NCI-H510A (cell line): ENCODE measurements around the gene ILDR2.

Experiments used
- DNase-seq: peaks from one replicate; lab custom pipeline; 2025; lab: John Stamatoyannopoulos, UW

The ILDR2 gene, protein sequence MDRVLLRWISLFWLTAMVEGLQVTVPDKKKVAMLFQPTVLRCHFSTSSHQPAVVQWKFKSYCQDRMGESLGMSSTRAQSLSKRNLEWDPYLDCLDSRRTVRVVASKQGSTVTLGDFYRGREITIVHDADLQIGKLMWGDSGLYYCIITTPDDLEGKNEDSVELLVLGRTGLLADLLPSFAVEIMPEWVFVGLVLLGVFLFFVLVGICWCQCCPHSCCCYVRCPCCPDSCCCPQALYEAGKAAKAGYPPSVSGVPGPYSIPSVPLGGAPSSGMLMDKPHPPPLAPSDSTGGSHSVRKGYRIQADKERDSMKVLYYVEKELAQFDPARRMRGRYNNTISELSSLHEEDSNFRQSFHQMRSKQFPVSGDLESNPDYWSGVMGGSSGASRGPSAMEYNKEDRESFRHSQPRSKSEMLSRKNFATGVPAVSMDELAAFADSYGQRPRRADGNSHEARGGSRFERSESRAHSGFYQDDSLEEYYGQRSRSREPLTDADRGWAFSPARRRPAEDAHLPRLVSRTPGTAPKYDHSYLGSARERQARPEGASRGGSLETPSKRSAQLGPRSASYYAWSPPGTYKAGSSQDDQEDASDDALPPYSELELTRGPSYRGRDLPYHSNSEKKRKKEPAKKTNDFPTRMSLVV

GRCh38 chr1:166975361-166976129 is at the start of gene ILDR2:
ILDR2 (minus strand) TSS chr1:166975540; CDS start chr1:166975268, 272 bp downstream.
- DNase-seq = no peak

- DNase-seq = no peak
These were observed 47.0 kb upstream of the ILDR2 start for GRCh38 chr1:167022384-167022783.

GRCh38 chr1:167016100-167016750 is 40.9 kb upstream of the ILDR2 start:
- DNase-seq = no peak

DNA sequence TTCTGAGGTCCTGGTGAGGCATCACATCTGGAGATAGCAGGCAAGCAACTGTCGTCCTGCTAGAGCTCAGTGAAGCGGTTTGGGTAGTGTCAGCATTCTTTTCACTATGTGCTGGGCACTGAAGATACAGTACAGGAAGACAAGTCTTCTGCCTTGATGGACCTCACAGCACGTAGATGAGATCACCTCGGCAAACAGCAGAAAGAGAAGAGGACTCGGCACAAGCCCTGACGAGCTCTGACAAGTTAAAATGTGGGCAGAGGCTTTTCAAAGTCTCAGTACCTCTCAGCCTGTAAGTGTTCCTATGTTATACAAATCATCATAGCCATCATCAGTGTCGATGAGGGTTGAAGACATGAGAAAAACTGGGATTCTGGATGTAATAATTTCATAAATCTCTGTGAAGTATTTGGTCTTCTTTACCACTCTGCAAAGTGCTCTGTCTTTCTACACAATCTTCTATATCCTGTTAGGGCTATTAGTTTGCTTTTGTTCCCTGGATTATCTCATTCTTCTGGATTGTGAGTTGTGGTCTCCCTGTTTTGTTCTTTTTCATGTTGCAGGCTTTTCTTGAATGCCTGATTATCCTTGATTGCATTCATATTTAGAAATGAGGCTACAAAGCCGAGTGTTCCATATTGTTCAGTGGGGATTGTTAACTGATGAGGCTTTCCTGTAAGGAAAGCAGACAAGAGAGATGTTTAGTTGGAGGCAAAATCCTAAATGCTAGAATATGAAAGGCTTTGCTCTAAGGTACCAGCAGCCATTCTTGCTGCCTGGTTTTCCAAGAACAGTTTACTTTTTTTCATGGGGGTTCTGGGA is 38.0 kb upstream of the ILDR2 start:
- no peak for DNase-seq

- no peak for DNase-seq
These were observed 37.2 kb upstream of the ILDR2 start for GRCh38 chr1:167012570-167012969.

DNA sequence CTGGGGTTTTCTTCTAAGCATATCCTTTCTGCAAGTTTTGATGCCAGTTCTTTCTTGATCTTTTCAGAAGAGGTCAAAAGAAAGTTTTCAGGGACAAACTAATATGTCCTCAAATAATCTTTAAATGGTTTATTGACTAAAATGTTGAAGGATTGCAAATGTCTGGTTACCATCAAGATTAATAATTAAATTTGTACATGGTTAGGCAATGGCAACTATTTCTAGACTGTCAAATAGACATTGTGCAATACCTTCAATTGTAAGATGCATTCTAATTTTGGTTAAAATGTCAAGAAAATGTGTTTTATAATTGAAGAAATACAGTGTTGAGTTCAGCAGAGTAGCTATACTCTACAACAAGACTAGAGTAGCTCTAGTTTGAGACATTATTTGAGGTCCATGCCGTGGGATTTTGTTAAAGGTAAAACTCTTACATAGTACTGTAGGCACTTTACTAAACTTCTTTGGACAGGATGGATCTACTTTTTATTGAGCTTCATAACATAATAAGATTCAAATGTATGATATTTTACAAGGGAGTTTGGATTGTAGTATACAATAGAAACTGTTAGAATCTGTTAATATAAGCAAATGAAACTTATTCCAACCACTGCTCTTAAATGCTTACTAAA is 36.3 kb upstream of the ILDR2 start:
- DNase-seq = no peak

DNA sequence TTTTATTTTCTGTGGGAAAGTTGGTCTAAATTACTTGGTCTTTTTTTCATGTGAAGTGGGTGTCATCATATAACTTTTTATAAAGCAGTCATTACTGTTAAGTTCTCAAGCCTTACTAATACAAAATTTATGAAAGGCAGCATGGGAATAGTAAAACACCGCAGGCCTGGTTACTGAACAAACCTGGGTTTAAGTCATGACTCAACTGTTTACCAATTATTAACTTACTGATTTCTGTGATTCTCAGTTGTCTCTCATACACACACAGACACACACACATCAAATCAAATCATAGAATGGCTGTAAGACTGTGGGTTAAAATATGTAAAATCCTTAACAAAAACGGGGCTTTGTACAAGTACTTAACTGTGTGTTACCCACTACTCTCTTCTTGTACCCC is 28.4 kb upstream of the ILDR2 start:
- DNase-seq = no peak

- no peak for DNase-seq
These were observed 27.0 kb upstream of the ILDR2 start for GRCh38 chr1:167002354-167002753.

DNA sequence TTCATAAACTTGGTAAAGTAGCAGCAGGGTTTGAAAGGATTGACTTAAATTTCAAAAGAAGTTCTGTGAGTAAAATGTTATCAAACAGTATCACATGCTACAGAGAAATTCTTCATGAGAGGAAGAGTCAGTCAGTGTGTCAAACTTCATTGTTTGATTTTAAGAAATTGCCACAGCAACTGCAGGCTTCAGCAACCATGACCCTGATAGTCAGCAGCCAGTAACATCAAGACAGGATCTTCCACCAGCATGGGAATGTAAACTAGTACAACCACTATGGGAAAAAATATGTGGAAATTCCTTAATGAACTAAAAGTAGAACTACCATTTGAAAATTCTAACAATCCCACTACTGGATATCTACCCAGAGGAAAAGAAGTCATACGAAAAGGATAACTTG is 25.2 kb upstream of the ILDR2 start:
- no peak for DNase-seq

- DNase-seq = no peak
These were observed 24.2 kb upstream of the ILDR2 start for GRCh38 chr1:166999500-167000055.

DNA sequence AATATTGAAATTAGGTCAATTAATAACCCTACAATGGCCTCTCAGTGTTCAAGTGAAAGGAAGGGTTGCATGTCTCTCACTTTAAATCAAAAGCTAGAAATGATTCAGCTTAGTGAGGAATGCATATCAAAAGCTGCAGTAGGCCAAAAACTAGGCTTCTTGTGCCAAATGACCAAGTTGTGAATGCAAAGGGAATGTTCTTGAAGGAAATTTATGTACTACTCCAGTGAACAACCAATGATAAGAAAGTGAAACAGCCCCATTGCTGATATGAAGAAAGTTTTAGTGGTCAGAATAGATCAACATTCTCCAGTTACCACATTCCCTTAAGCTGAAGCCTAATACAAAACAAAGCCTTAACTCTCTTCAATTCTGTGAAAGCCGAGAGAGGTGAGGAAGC is 23.7 kb upstream of the ILDR2 start:
- DNase-seq = no peak

DNA sequence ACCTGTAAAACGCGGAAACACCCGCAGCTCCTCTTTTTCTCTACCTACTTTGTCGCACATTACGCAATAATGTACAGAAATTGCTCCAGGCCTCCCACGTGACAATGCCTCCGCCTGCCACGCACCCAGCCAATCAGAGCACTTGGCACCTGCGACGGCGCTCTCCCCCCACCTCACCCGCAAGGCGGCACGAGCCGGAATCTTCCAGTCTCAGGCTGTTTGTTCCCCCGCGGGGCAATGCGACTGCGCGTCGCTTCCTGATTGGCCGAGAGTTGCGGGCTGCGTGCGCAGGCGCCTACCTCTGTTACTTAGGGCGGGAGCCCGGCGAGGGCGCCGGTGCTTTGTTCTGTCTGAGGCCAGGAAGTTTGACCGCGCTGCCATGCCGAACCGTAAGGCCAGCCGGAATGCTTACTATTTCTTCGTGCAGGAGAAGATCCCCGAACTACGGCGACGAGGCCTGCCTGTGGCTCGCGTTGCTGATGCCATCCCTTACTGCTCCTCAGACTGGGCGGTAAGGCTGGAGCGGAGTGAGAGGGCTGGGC is 13.7 kb upstream of the ILDR2 start, which contains the start of gene MAEL:
MAEL (plus strand) TSS at position 307 of the 542 bp plus-strand sequence; CDS start at position 380, 73 bp downstream.
- peak; percentile 82 for DNase-seq

DNA sequence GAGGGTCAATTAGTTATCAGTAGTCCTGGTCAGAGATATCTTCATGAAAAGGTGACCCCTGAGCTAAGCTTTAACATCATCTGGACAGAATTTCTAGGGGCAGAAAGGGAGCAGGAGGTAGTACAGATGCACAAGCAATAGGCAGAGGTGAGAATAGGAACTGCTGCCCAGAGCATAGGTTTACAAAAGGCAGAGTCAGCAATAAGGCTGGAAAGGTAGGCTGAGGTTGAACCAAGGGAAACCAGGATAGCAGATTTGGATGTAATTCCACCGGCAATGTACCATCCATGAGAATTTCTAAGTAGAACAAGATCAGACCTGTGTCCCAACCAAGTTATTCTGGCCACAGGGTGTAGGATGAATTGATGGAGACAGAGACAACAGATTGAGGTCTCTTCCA is 6.2 kb upstream of the ILDR2 start:
- DNase-seq = no peak

GRCh38 chr1:166980818-166981217 is 5.5 kb upstream of the ILDR2 start:
- DNase-seq = no peak

DNA sequence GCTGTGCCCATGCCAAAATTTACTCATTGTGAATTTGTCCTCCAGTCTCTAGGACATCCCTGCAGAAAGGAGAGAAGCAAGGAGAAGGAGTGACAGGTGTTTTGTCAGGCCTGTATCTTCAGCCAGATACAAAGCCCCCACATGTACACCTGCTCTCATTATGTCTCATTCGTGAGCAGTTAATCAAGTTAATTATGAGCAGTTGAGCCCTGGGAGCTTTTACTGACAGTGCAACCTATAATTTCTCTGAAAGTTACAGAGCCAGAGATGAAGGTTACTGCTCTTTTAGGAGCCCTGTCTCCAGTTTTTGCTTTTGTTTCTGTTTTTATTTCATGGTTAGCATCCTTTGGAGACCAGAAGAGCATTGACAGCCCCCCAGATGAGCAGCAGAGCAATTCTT is 5.0 kb upstream of the ILDR2 start:
- DNase-seq = no peak

DNA sequence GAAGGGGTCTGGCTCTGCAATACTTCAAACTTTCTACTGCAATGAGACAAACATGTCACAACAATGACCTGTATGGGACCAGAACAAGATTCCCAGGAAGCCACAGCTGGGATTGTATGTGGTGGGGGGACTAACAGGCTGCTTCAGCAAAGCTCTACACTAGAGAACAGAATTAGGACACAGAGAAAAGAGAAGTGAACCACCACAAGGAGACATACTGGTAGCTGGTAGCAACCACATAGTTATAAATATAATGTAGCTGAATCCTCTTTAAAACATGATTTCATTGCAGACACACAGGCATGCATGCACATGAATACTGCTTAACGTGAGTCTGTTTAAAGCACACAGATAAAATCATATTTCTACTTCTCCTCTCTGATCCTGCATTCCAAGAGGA is 3.5 kb upstream of the ILDR2 start:
- no peak for DNase-seq

- no peak for DNase-seq
These were observed 2.6 kb upstream of the ILDR2 start for GRCh38 chr1:166977951-166978350.

GRCh38 chr1:166974647-166975345 is 544 bp downstream of the ILDR2 start:
- DNase-seq = no peak

DNA sequence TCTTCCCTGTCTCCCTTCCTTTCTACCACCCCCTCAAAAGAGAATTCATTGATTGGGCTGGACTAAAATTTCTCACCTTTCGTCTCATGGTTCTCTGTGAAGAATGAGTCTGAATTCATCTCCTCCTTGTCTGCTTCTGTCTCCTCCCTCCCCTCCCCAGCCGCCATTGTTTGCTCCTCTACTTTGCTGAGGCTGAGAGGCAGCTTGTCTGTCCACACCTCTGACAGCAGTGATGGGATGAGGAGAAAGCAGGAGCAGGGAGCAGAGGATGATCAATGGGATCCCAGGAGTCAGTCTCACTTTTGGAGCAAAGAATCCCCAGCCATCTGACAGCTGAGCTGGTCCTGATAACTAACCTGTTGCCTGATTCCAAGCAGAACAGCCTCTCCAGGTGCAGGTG is 2.5 kb downstream of the ILDR2 start:
- DNase-seq = no peak

DNA sequence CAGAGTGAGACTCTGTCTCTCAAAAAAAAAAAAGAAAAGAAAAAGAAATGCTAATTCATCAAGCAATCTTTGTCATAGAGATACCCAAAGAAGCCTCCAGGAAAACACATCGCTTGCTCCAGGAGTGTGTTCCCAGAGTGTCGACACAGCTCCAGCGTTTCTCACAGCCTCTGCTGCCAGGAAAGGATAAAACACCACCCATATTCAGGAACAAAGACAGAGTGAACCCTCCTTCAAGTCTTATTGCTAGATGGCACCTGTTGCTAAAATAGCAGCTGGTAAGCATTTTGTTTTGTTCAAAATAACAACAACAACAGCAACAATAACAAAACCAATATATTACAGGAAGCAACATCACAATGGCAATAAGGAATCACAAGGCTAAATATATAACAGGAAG is 3.1 kb downstream of the ILDR2 start:
- DNase-seq = no peak
